Left colon (tissue), 2 donors: ENCODE measurements around the gene TTC7B. TPM values are rescaled to one million over a fixed set of nuclear protein-coding genes. Genes with fewer than 3 reads are reported as not detected.

Experiments
- ATAC-seq: fragments of 200-7000 bp; cut with Tn5 transposase; one replicate; pipeline ENCODE4 v1.9.1; 2020; ENCODE audit warnings: mild to moderate bottlenecking, moderate library complexity
- DNase-seq, 2 donors: peaks; one replicate each; pipeline ENCODE4 v3.0.0-alpha.2; 2020
- intact Hi-C, 2 donors: fragments of 100-400 bp; cut with DNase I in 1 of 2; cut with micrococcal nuclease in 1 of 2; formaldehyde crosslinking; loops; one replicate each; pipeline versions ENCODE4 v1.11.2 to v1.14.0; 2022; cut with DNase I, micrococcal nuclease
- total RNA-seq, 2 donors: library from RNA; stranded (reverse); fragmentation: NEBNext Ultra II Directional; extraction: Animal tissue kit (Norgen Biotek cat#: 25700); gene quantifications; one replicate each; pipeline ENCODE4 v1.2.1, GENCODE V29; 2021
- donor health status: DM: no; HTN: no; CAD: no.
- donor health status: DM: yes; HTN: yes; CAD: no.

Gene TTC7B
- total RNA-seq, 2 donors from 2014 or later = 4.3 to 13.4 TPM

GRCh38 chr14:90603336-90603735 is 212.9 kb downstream of the TTC7B start:
- ATAC-seq (no peak), DNase-seq (no peak)
- intact Hi-C loops = no loop called here

DNA sequence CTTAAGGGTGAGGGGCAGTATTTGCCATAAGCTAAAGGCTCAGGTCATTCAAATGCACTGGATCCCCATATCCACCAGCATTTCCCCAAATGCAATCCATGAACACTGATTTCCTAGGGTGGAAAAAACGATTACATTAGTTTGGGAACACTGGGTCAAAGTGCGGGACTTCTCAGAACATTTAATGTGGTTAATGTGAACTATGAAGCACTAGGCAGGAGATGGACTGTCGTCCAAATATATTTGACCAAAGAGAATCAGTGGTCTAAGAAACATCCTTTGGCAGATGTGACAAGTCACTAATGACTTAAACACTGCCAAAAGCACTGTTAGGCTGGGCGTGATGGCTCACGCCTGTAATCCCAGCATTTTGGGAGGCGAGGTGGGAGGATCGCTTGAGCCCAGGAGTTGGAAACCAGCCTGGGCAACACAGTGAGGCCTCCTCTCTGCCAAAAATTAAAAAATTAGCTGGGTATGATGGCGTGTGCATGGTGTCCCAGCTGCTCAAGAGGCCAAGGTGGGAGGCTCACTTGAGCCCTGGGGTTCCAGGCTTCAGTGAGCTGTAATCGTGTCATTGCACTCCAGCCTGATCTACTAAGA is 214.0 kb downstream of the TTC7B start:
- intact Hi-C loops = no loop called here
- ATAC-seq = no peak

DNA sequence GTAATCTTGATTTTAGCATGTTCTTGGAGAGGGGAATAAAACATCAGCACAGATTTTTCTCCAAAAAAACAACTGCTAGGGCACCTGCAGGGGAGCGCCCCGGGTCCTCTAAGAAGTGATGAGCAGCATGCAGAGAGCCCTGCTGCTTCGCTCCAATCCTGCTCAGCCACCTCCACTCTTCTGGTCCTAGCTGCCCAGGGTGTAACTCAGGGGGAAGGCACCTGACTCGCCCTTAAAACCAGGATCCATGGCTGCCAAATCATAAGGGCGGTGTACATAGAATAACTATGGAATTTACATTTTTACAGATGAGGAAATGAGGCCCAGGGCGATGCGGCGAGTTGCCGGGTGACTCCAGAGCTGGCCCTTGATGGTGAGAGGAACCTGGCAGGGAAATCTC is 214.7 kb downstream of the TTC7B start:
- ATAC-seq (no peak), DNase-seq (no peak)
- intact Hi-C loops = no loop called here

More for the DNA sequence above, 214.0 kb downstream of the TTC7B start:
- no peak for DNase-seq

GRCh38 chr14:90600619-90601018 is 215.6 kb downstream of the TTC7B start:
- intact Hi-C loops = no loop called here
- ATAC-seq (no peak), DNase-seq (no peak)

- intact Hi-C loops = no loop called here
- DNase-seq (no peak), ATAC-seq (peak; percentile 58)
These were observed 216.3 kb downstream of the TTC7B start for GRCh38 chr14:90599748-90600507.

GRCh38 chr14:90599339-90599738 is 216.9 kb downstream of the TTC7B start:
- ATAC-seq (no peak), DNase-seq (no peak)
- intact Hi-C loops = no loop called here

- ATAC-seq (no peak), DNase-seq (no peak)
- intact Hi-C loops = no loop called here
These were observed 218.3 kb downstream of the TTC7B start for GRCh38 chr14:90597961-90598360.

DNA sequence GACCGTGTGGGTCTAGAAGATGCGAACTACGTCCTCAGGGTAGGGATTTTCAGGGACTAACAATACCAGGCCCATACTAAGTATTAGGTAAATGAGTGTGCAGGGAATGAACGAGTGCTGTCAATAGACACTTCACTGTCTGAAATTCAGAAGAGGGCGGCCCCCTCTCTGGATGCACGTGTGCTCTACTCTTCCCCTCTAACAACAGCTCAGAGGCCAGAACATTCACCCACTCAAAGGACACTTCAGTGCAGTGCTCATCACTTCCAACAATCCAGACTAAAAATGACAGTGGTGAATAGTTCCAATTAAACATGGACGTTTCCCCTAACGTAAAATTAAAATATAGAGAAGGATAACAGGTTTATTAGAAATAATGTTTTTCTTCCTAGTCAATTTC is 219.5 kb downstream of the TTC7B start:
- ATAC-seq (no peak), DNase-seq (no peak)
- intact Hi-C loops = no loop called here

GRCh38 chr14:90593254-90594040 is 222.8 kb downstream of the TTC7B start:
- intact Hi-C loops = no loop called here
- DNase-seq (no peak), ATAC-seq (no peak)

DNA sequence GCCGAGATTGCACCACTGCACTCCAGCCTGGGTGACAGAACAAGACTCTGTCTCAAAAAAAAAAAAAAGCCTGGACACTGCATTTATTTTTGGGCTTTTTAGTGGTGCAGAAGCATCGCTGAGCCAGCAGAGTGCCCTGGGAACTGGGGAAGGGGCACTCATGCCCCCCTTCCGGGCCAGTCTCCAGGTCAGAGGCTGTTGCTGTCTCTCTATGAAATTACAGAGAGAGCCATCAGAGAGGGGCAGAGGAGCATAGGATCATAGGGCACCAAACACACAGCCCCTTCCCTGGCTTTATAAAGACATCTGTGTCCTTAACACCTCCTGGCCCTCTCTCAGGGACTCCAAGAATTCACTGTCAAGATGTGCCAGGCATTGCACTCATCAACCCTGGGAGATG is 223.6 kb downstream of the TTC7B start:
- ATAC-seq (no peak), DNase-seq (no peak)
- intact Hi-C loops = no loop called here

- ATAC-seq = no peak
- DNase-seq = no peak
- intact Hi-C loops = no loop called here
These were observed 228.3 kb downstream of the TTC7B start for GRCh38 chr14:90587918-90588317.

GRCh38 chr14:90587252-90587910 is 228.8 kb downstream of the TTC7B start:
- DNase-seq = no peak
- intact Hi-C loops = no loop called here
- ATAC-seq = no peak

DNA sequence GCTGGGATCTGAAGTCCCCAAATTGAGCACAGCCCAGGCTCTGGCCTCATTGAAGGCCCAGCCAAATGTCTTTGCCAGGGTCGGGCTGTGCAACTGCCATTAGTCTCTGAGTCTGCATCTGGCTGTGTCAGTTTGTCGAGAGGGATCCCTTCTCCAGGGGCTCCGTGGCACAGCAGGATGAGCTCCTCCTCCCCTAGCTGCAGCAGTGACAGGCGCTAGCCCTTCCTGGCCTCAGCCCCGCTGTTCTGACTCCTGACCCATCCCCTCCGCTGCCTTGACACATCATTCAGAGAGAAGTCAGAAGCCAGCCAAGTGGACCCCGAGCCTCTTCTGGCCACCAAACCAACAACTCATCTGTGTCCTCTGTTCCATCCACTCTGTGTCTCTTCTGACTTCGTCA is 231.1 kb downstream of the TTC7B start:
- intact Hi-C loops = no loop called here
- DNase-seq (no peak), ATAC-seq (no peak)

DNA sequence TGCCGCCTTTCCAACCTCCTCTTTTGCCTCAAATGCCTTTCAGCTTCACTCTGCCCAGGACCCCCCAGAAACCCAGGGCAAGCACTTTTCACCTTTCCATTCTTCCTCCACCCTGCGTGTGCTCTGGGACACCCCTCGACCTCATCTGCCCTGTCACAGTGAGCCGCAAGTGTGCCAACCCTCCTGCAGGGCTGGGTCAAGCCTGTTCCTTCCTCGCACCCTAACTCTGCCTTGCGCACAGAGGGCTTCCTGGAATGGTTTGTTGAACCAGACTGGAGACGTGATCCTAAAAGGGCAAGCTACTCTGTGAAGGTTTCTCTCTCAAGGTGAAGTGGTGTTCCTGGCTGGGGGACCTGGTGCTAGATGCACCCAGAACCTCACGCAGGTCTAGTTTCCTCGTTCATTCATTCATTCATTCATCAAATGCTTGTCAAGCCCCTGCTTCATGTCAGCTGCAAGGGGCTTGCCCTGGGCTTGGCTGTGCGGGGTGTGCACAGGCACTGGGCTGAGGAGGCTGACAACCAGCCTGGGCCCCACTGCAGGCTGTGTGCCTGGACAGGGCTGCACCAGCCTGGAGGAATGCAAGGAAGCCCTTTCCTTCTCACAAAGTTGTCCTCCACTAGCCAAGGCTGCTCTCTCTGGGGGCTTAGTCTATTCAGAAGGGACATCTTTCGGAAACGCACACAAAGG is 232.2 kb downstream of the TTC7B start:
- DNase-seq (no peak), ATAC-seq (no peak)
- intact Hi-C loops = no loop called here

DNA sequence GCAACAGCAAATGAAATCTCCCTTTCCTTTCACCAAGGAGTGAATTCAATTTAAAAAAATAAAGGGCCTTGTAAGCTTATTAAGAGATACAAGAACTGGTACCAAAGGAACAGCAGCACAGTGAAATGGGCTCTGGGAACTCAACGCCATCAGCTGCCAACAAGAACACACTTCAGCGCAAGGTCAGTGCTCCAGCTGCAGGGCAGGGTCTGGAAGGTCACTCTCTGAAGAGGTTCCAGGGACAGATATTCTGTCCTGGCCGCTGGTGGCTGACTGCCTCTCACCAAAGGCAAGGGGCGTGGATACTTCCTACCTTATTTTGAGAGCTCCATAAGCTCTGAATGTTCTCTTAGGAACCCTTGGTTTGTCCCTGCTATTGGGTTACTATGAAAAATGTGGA is 232.8 kb downstream of the TTC7B start:
- DNase-seq = no peak
- intact Hi-C loops = no loop called here
- ATAC-seq = no peak

DNA sequence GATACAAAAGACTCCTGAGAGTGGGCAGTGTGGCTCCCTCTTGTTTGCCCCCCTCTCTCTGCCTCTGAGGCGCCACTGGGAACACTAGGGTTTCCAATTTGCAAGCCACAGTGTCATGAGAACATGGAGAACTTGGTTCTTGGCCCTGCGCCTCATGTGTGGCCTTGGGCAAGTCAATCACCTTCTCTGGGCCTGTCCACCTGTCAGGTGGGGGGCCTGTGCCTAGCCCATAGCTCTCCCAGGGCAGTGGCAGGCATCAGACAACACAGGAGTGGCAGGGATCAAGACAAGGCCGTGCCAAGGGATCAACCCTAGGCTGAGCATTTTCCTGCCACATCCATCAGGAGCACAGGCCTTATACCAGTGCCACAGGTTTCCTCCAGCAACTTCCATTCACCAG is 234.1 kb downstream of the TTC7B start:
- no peak for DNase-seq
- intact Hi-C loops = no loop called here

GRCh38 chr14:90581745-90582144 is 234.5 kb downstream of the TTC7B start:
- intact Hi-C loops = no loop called here
- DNase-seq = no peak

More for the DNA sequence above, 234.1 kb downstream of the TTC7B start:
- ATAC-seq = no peak

GRCh38 chr14:90580377-90581335 is 235.6 kb downstream of the TTC7B start:
- intact Hi-C loops = no loop called here
- no peak for DNase-seq
- ATAC-seq = no peak

More at GRCh38 chr14:90581745-90582144, 234.5 kb downstream of the TTC7B start:
- ATAC-seq = no peak
